GM19023 (cell line): ENCODE results near the gene AHCYL1.

Experiments used
- ATAC-seq: cut with Tn5 transposase; IDR thresholded peaks from one replicate; pipeline ENCODE4 v1.9.1; 2021; ENCODE audit warnings: mild to moderate bottlenecking, moderate library complexity; ENCODE audit not compliant: unreplicated experiment

The AHCYL1 gene

DNA sequence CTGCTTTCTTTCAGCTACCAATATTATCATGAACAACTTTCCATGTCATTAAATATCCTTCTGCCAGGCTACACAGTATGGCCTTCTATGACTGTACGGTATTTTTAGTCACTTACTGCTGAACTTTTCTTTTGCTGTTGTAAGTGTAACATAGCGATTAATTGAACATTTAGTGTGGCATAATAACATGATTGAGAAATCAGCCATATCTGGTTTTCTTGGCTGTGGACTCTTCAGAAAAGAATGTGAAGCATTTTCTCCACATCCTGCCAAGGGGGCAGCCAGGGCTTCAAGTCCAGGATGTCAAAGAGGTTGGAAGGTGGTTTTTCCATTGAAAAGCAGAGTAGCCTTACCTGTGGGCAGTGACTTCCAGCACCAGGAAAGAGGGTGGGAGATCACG, 8.8 kb upstream of the AHCYL1 start:
- ATAC-seq = no peak

- no peak for ATAC-seq
Measured at GRCh38 chr1:109976762-109977161, 7.8 kb upstream of the AHCYL1 start.

GRCh38 chr1:109977225-109977624, 7.3 kb upstream of the AHCYL1 start:
- no peak for ATAC-seq

- no peak for ATAC-seq
Measured at GRCh38 chr1:109977657-109978378, 6.7 kb upstream of the AHCYL1 start.

DNA sequence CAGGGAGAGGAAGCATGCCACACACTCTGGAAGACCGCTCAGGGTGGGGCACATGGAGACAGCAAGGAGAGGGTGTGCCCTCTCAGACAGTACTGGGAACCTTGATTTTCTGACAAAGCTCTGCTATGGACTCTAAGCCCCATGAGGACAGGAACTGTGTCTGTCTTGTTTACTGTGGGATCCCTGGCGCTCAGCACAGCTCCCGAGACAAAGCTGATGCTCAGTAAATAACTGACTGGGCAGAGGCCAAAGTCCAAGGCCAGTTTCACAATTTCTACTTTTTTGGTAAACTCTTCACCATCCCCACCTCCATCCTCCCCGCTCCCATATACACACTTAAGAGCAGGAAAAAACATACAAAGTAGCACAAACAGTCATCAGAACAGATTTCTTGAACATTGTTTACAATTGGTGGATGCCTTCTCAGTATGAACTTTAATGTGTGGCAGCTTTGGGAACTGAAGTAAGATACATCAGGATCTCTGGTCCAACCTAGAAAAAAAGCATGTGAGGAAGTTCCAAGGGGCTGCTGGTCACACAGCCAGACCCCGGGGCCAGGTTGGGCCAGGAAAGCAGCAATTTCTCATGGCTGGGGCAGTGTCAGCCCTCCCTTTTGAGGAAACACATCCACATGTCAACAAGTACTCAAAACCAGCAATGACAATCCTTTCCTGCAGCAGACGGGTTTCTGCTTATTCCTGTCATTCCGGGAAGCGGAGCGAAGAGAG, 5.6 kb upstream of the AHCYL1 start:
- ATAC-seq = no peak

- ATAC-seq = no peak
Measured at GRCh38 chr1:109979489-109980091, 5.0 kb upstream of the AHCYL1 start.

GRCh38 chr1:109980324-109981003, 4.1 kb upstream of the AHCYL1 start:
- no peak for ATAC-seq

DNA sequence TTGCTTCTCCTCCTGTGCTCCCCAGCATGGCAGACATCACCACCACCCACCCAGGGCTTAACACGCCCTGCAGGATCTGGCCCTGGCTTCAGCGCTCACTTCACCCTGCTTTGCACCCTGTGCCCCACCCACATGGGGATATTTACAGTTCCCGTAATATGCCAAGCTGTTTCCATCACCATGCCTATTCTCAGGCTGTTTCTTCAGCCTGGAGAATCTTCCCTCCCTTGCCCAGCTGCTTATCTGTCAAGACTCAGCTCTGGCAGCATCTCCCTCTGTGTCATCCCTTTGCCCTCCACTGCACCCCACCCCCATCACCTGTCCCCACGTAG, 3.6 kb upstream of the AHCYL1 start:
- ATAC-seq = no peak

GRCh38 chr1:109983380-109984189, 980 bp upstream of the AHCYL1 start:
- no peak for ATAC-seq

DNA sequence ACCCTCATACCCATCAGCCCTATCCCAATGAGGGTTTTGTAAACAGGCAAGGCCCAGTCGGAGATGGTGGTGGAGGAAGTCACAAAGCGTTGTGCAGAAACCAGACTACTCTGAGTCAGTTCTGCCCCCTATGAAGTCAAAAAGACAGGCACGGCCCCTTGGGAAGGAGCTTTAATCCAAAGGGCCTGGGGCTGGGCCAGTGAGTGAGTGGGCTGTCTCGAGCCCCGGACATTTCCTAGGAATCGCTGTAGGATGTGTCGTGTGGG, 442 bp upstream of the AHCYL1 start:
- ATAC-seq = no peak

- ATAC-seq = no peak
Measured at GRCh38 chr1:109985247-109986053, 885 bp downstream of the AHCYL1 start.

- ATAC-seq = no peak
Measured at GRCh38 chr1:109986054-109986444, 1.5 kb downstream of the AHCYL1 start.

- ATAC-seq = no peak
Measured at GRCh38 chr1:109988349-109988914, 3.9 kb downstream of the AHCYL1 start.

DNA sequence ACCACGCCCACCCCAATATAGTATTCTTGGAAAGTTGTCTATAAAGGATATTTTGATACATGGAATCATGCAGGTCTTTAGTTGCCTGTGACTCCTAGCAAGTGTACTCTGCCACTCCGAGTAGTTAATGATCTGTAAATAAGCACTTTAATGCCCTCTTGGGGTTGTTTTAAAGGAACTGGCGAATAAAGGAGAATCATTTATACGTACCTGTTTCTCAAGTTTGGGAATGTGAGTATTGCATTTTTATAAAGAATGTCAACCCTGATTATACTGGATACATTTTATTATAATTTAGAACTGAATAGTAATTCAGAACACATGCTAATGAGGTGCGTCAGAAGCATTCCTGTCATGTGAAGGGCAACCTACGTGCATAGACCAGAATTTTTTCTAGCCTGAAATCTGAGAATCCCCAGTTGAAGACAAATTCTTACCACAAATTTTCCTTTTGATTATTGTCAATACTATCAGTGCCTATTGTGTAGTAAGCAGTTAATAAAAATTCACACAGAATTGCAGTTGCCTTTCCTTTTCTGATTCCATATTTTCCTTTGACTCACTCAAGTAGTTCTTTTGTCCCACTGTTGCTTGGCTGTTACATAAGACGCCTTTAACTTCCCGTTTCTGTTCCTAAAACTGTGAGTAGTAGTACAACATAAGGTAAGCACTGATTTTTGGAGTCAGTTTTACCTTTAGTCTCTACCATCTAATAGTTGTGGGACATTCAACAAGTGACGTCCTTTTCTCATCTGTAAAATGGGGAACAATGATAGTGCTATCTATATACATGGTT, 5.1 kb downstream of the AHCYL1 start:
- ATAC-seq = no peak

GRCh38 chr1:109990302-109990653, 5.7 kb downstream of the AHCYL1 start:
- ATAC-seq = no peak

DNA sequence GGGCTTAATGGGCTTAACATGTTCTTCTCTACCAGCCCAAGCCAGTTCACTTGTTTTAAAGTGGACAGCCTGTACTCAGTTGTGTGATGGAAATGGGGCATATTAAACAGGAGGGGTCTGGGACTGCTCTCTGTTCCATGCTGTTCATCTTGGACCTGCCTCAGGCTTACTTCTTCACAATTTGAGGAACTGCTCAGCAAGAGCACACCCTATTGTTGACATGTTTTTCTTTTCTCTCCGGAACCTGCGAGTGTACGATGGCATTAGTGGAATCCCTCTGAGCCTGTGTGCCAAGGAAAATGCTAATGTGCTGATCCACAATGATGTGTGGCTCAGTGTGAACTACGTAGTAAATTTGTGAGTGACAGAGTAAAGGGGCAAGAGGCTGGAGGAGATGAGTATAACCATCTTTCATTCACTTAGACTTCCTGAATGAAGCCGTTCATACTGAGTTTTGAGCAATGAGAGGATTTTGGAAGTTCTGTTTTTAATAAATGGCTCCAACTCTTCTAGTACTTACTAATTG, 6.9 kb downstream of the AHCYL1 start:
- ATAC-seq = no peak

GRCh38 chr1:109993885-109994284, 9.3 kb downstream of the AHCYL1 start:
- no peak for ATAC-seq

DNA sequence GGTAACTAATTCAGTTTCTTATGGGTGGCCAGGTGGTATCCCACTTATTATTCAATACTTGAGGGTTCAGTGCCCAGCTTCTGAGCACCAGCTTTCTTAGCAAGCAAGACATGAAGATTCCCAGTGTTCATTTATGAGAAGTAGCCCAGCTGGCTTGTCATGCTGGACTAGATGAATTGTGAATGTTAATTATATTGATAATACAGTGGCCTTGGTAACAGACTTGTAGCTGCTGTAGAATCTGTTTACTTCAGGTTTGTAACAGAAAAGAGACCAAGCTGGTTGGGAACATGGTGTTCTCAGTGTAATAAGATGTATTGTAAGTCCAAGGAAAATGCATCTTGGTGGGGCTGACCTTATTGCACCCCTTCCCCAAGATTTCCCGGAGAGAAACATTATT, 10.1 kb downstream of the AHCYL1 start:
- ATAC-seq = no peak

DNA sequence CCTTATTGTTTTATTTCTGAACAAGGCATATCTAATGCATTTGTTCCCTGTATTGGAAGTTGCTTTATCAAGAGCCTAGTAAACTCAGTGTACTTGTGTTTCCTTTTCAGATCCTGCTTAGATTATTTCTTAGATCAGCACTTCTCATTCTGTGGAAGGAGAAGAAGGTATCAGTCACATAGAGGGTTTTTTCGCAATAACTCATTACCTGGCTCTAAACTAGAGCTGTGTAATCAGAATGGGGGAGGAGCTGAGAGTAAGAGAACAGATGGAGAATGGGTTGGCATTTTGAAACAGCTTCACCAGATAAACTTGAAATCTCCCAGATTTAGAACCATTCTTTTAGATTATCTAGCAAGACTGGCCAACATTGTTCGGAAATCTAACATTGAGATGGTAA, 11.0 kb downstream of the AHCYL1 start:
- no peak for ATAC-seq
